H9 (cell line): ENCODE results near the gene SPNS3. TPM values are rescaled to one million over a fixed set of nuclear protein-coding genes. Genes with fewer than 3 reads are reported as not detected.
A peak's percentile ranks its signal among the peaks of the same experiment; 100 is the strongest.

Experiments used
- DNase-seq: peaks from one replicate; pipeline ENCODE4 v3.0.0-alpha.2; 2017
- H2AFZ ChIP-seq: one replicate; pipeline ENCODE4 v1.6.1; 2013; ENCODE audit warnings: mild to moderate bottlenecking, low read length, control low read depth, moderate library complexity
- H2AK5ac ChIP-seq: 2 replicates; pipeline ENCODE4 v1.6.1; 2013; ENCODE audit warnings: low read length, control low read depth, mixed read lengths; ENCODE audit not compliant: insufficient read length
- H2BK120ac ChIP-seq: one replicate; pipeline ENCODE4 v1.6.1; 2013; ENCODE audit warnings: low read depth, mild to moderate bottlenecking, low read length, control low read depth, inconsistent platforms; ENCODE audit not compliant: poor library complexity, severe bottlenecking
- H2BK12ac ChIP-seq: 2 replicates; pipeline ENCODE4 v1.6.1; 2013; ENCODE audit warnings: low read length, control low read depth, mixed read lengths, low read depth; ENCODE audit not compliant: insufficient read length
- H2BK15ac ChIP-seq: 2 replicates; pipeline ENCODE4 v1.6.1; 2013; ENCODE audit warnings: low read depth, low read length, control low read depth
- H2BK20ac ChIP-seq: one replicate; pipeline ENCODE4 v1.6.1; 2013; ENCODE audit warnings: low read depth, mild to moderate bottlenecking, low read length, control low read depth, inconsistent platforms; ENCODE audit not compliant: poor library complexity, severe bottlenecking
- H2BK5ac ChIP-seq: 2 replicates; pipeline ENCODE4 v1.6.1; 2013; ENCODE audit warnings: low read length, control low read depth, mixed read lengths; ENCODE audit not compliant: insufficient read length
- H3K14ac ChIP-seq: 2 replicates; pipeline ENCODE4 v1.6.1; 2013; ENCODE audit warnings: low read length, control low read depth; ENCODE audit not compliant: insufficient read depth
- H3K18ac ChIP-seq: 2 replicates; pipeline ENCODE4 v1.6.1; 2013; ENCODE audit warnings: low read depth, mild to moderate bottlenecking, mixed read lengths, low read length, control low read depth; ENCODE audit not compliant: insufficient read length
- H3K23ac ChIP-seq: 2 replicates; pipeline ENCODE4 v1.6.1; 2013; ENCODE audit warnings: low read length, control low read depth, mixed read lengths, low read depth; ENCODE audit not compliant: insufficient read length
- H3K23me2 ChIP-seq: 2 replicates; pipeline ENCODE4 v1.6.1; 2013; ENCODE audit warnings: low read depth, mild to moderate bottlenecking, mixed read lengths, low read length, control low read depth; ENCODE audit not compliant: insufficient read length, poor library complexity, severe bottlenecking
- H3K27ac ChIP-seq: 2 replicates; pipeline ENCODE4 v1.5.1; 2013; ENCODE audit warnings: low read length, control low read depth, mixed read lengths, low read depth; ENCODE audit not compliant: insufficient read length
- H3K27me3 ChIP-seq: 2 replicates; pipeline ENCODE4 v1.6.1; 2013; ENCODE audit warnings: low read length, control low read depth, inconsistent platforms; ENCODE audit not compliant: insufficient read depth
- H3K4ac ChIP-seq: 2 replicates; pipeline ENCODE4 v1.6.1; 2013; ENCODE audit warnings: low read depth, mild to moderate bottlenecking, control low read depth, inconsistent platforms, low read length, moderate library complexity
- H3K4me1 ChIP-seq: 2 replicates; pipeline ENCODE4 v1.6.1; 2013; ENCODE audit warnings: low read length, control low read depth, inconsistent platforms; ENCODE audit not compliant: insufficient read depth
- H3K4me2 ChIP-seq: 2 replicates; pipeline ENCODE4 v1.6.1; 2013; ENCODE audit warnings: low read length, control low read depth, mixed read lengths; ENCODE audit not compliant: insufficient read length, insufficient read depth
- H3K56ac ChIP-seq: 2 replicates; pipeline ENCODE4 v1.6.1; 2013; ENCODE audit warnings: low read depth, mild to moderate bottlenecking, mixed read lengths, low read length, control low read depth; ENCODE audit not compliant: insufficient read length
- H3K79me1 ChIP-seq: 2 replicates; pipeline ENCODE4 v1.6.1; 2013; ENCODE audit warnings: low read depth, mild to moderate bottlenecking, moderate library complexity, low read length, control low read depth, inconsistent platforms; ENCODE audit not compliant: insufficient read depth, poor library complexity, severe bottlenecking
- H3K79me2 ChIP-seq: 2 replicates; pipeline ENCODE4 v1.6.1; 2013; ENCODE audit warnings: low read length, control low read depth, inconsistent platforms; ENCODE audit not compliant: insufficient read depth
- H3K9ac ChIP-seq: 2 replicates; pipeline ENCODE4 v1.6.1; 2013; ENCODE audit warnings: low read length, control low read depth, mixed read lengths; ENCODE audit not compliant: insufficient read length; ENCODE audit errors: extremely low read depth
- H3K9me3 ChIP-seq: one replicate; pipeline ENCODE4 v1.6.1; 2013; ENCODE audit warnings: low read depth, low read length, inconsistent platforms; ENCODE audit not compliant: control insufficient read depth
- H3T11ph ChIP-seq: one replicate; pipeline ENCODE4 v1.6.1; 2013; ENCODE audit warnings: mild to moderate bottlenecking, low read length, control low read depth, inconsistent platforms
- H4K20me1 ChIP-seq: one replicate; pipeline ENCODE4 v1.6.1; 2013; ENCODE audit not compliant: control insufficient read depth, insufficient read length, insufficient read depth
- H4K5ac ChIP-seq: 2 replicates; pipeline ENCODE4 v1.6.1; 2013; ENCODE audit warnings: low read depth, mild to moderate bottlenecking, mixed read lengths, low read length, control low read depth; ENCODE audit not compliant: insufficient read length
- H4K8ac ChIP-seq: replicated peaks from 2 replicates; pipeline ENCODE4 v1.6.1; 2013; ENCODE audit warnings: low read length, control low read depth, mixed read lengths, low read depth; ENCODE audit not compliant: insufficient read length
- H4K91ac ChIP-seq: 2 replicates; pipeline ENCODE4 v1.6.1; 2013; ENCODE audit warnings: low read depth, mild to moderate bottlenecking, moderate library complexity, mixed read lengths, low read length, control low read depth; ENCODE audit not compliant: insufficient read length
- H3K27ac Mint-ChIP-seq, 3 experiments: 2 replicates in 2 of 3; 3 replicates in 1 of 3; pipeline ENCODE4 v1.8.0; 2020 to 2021; ENCODE audit warnings: mixed read lengths in 3 of 3, mild to moderate bottlenecking in 1 of 3, moderate library complexity in 1 of 3
- H3K27me3 Mint-ChIP-seq: 2 replicates; pipeline ENCODE4 v1.8.0; 2021; ENCODE audit warnings: low read depth, mild to moderate bottlenecking, moderate library complexity, mixed read lengths
- H3K36me3 Mint-ChIP-seq, 3 experiments: 2 replicates in 2 of 3; 3 replicates in 1 of 3; pipeline ENCODE4 v1.8.0; 2020 to 2021; ENCODE audit warnings: low read depth in 3 of 3, mixed read lengths in 3 of 3; ENCODE audit not compliant: insufficient read depth in 1 of 3
- H3K4me1 Mint-ChIP-seq, 2 experiments: 2 replicates each; pipeline ENCODE4 v1.8.0; 2020; ENCODE audit warnings: mixed read lengths in 2 of 2
- H3K4me3 Mint-ChIP-seq, 2 experiments: 2 replicates in 1 of 2; 3 replicates in 1 of 2; pipeline ENCODE4 v1.8.0; 2020 to 2021; ENCODE audit warnings: mild to moderate bottlenecking in 2 of 2, mixed read lengths in 2 of 2, moderate library complexity in 1 of 2
- H3K9me3 Mint-ChIP-seq, 2 experiments: 2 replicates in 1 of 2; 3 replicates in 1 of 2; pipeline ENCODE4 v1.8.0; 2020; ENCODE audit warnings: mild to moderate bottlenecking in 2 of 2, mixed read lengths in 2 of 2, moderate library complexity in 1 of 2
- WGBS: extraction: QIAGEN DNeasy Blood & Tissue Kit; methylation state at CpG from one replicate; pipeline ENCODE4 v1.1.7; 2013; ENCODE audit warnings: missing lambda C conversion rate, low lambda C conversion rate, mixed read lengths; ENCODE audit not compliant: insufficient read length; ENCODE audit errors: extremely low coverage; 5-methylcytosine and 5-hydroxymethylcytosine counted together
- total RNA-seq: library from RNA; stranded (reverse); gene quantifications from 2 replicates; pipeline ENCODE4 v1.2.1, GENCODE V29; 2021
- TF ChIP-seq, protein P1 (sequence below): fragments of 200-600 bp; sonication (generic); conservative IDR thresholded peaks from 3 replicates; pipeline ENCODE4 v1.8.0; 2021; ENCODE audit warnings: antibody characterized with exemption, mild to moderate bottlenecking

The SPNS3 gene
- total RNA-seq, 1 experiment from 2014 or later = not detected

DNA sequence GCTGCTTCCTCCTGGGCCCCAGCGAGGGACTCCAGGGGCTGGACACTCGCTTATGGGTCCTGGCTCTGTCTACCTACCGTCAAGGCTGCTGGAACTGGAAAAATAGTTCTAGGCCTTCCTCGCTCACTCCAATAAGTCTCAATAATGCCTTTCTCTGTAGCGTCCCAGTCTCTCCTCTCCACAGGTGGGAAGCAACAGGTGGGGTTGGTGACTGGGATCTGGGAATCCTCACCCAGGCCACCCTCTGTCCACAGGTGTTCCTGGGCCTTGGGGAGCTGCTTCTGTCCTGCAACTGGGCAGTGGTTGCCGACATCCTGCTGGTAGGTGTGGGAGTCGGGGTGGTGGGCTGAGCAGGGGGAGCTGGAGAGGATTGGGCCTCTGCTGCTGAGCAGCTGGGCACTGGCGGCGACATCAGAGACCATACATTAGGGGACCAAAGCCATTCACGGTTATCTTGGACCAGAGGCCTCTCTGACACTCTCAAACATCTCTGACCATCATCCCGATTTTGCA lies 44.6 kb downstream of the SPNS3 start:
- Histone ChIP-seq H3K23me2 (no peaks in the 10 kb centered on the region), H3T11ph (no peak overlapping the region), H3K27me3 (no peaks in the 10 kb centered on the region), H3K4ac (no peak overlapping the region), H3K27ac (no peak overlapping the region), H3K4me2 (no peak overlapping the region), H4K8ac (no peak overlapping the region), H2AK5ac (no peak overlapping the region), H2AFZ (no peak overlapping the region), H4K5ac (no peak overlapping the region), H2BK20ac (no peak overlapping the region), H2BK120ac (no peak overlapping the region), H3K79me2 (no peaks in the 10 kb centered on the region), H3K18ac (no peak overlapping the region), H3K14ac (no peak overlapping the region), H4K91ac (no peak overlapping the region), H3K56ac (no peak overlapping the region), H3K23ac (no peak overlapping the region), H3K4me1 (no peaks in the 10 kb centered on the region), H2BK5ac (no peak overlapping the region), H2BK12ac (no peak overlapping the region), H2BK15ac (no peak overlapping the region), H3K9me3 (no peaks in the 10 kb centered on the region), H3K9ac (no peak overlapping the region), H4K20me1 (no peaks in the 10 kb centered on the region), H3K79me1 (no peaks in the 10 kb centered on the region)
- peak overlapping the region in 1 of 3 experiments; percentile 13; a peak in 1 of 7 replicates for H3K27ac Mint-ChIP-seq
- peaks cover 4% of the 10 kb centered on the region for H3K27me3 Mint-ChIP-seq
- no peaks in the 10 kb centered on the region for H3K9me3 Mint-ChIP-seq
- no peak for DNase-seq
- no peak overlapping the region for H3K4me3 Mint-ChIP-seq
- H3K36me3 Mint-ChIP-seq = no peaks in the 10 kb centered on the region
- peaks cover 16 to 28% of the 10 kb centered on the region in 2 experiments for H3K4me1 Mint-ChIP-seq
- TF ChIP-seq, protein P1, sequence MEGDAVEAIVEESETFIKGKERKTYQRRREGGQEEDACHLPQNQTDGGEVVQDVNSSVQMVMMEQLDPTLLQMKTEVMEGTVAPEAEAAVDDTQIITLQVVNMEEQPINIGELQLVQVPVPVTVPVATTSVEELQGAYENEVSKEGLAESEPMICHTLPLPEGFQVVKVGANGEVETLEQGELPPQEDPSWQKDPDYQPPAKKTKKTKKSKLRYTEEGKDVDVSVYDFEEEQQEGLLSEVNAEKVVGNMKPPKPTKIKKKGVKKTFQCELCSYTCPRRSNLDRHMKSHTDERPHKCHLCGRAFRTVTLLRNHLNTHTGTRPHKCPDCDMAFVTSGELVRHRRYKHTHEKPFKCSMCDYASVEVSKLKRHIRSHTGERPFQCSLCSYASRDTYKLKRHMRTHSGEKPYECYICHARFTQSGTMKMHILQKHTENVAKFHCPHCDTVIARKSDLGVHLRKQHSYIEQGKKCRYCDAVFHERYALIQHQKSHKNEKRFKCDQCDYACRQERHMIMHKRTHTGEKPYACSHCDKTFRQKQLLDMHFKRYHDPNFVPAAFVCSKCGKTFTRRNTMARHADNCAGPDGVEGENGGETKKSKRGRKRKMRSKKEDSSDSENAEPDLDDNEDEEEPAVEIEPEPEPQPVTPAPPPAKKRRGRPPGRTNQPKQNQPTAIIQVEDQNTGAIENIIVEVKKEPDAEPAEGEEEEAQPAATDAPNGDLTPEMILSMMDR = no peak
- no CpG with 5 or more reads among the region's 11 CpGs for WGBS
